ENCODE results near the gene HS3ST3A1.
"Not testable (repeated sequence)": the region's sequence is repeated elsewhere in the genome, so short reads cannot be mapped to it uniquely, and the experiment has no call there.

Gene HS3ST3A1

DNA sequence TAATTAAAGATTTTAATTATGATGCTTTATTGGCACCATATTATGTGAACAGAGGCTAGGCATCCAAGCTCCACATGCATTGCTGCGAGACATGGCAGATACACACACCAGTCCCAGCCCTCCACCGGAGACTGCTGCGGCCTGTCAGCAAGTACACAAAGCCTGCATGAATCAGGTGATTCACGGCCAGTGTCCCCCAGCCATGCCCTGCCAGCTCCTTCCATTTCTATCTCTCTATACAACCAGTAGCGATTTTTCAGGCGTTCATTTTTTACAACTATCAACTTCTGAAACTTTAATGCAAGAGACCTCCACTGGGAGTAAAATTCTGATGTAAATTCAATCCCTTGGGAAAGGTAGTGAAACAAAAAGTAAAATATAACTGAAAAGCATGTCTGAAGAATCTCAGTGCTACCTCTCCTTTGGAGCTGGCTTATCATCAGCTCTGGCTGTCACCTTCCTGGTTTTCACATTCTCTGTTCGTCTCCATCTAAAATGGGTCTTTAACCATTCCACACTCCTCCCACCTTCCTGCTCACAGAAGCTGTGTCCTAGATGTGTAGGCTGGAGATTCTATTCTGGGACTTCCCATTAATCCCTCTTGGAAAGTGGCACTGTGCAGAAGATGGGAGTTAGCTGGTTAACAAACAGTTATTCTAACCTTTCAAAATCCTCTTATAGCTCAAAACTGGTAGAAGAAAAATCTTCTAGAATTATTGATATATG is 32.2 kb downstream of the HS3ST3A1 start:
- no peak for DNase-seq

DNA sequence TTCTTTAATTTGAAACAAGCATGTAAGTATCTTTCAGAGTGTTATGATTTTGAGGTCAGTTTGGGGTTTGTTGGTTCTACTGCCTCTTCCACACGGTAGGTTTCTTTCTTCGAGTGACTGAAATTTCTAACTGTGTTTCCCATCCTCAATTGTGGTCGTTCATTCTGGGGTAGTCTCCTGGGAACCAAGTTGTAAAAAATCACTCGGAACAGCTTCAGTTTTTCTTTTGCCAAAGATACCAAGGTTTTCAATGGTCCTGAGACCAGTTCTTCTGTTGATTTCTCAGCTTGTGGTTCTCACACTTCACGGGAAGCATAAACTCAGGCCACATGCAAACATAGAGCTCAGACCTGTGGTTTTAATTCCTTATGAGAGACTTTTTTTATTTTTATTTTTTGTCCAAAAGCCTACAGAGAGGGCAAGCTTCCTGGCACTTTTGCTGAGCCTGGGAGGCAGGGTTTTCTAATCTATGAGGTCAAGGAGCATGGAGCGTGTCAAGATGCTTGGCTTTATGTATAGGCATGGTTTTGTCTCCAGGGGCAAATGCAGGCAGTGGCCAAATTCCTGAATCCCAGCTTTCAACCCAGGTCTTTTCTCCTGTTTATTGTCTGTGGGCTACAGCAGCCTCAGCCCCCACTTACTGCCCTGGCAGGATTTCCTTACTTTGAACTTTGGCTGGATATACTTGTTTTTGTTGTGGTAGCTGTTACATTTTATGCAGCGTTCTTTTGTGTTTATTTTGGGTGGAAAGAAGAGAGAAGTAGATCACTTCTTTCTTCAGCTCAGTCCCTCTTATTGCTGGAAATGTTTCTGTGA is 32.9 kb downstream of the HS3ST3A1 start:
- DNase-seq: no peak

DNA sequence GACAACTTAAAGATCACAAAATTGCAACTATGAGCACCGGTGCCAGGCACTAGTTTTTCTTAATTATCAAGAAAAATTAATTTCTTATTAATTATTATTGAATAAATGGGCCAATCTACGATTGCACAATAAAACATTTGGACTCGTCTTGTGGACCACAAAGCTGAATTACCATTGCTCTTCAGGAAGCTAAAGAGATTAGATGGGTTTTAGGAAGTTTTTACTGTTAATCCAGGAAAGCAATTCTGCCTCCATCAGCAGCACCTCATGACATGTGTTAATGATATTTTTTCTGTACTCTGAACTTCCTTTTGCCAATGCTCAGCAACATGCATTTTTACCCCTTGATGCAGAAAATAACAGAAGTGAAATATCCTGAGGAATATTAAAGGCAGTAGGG is 37.9 kb downstream of the HS3ST3A1 start:
- no peak for DNase-seq

DNA sequence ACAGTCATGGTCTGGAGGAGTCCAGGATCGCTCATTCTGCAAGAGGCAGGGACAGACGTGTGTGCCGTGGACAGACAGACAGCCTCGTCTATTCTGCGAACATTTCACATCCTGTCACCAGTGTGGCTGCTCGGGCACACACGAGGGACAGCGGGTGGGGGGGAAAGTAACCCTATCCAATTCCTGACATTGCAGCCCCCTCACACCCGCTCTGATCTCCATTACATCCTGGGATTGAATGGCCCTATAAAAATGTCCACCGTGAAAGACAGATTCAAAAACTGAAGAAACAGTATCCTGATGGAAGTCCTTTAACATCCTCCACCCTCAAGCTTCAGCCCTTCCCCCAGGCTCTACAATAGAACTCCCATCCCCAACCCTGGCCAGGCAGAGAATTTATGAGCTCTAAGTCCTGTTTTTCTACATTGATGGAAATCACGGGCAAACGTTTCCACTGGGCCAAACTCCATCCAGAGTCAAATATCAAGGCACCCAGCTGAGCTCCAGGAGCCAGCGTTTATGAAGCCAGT is 39.4 kb downstream of the HS3ST3A1 start:
- DNase-seq: no peak

DNA sequence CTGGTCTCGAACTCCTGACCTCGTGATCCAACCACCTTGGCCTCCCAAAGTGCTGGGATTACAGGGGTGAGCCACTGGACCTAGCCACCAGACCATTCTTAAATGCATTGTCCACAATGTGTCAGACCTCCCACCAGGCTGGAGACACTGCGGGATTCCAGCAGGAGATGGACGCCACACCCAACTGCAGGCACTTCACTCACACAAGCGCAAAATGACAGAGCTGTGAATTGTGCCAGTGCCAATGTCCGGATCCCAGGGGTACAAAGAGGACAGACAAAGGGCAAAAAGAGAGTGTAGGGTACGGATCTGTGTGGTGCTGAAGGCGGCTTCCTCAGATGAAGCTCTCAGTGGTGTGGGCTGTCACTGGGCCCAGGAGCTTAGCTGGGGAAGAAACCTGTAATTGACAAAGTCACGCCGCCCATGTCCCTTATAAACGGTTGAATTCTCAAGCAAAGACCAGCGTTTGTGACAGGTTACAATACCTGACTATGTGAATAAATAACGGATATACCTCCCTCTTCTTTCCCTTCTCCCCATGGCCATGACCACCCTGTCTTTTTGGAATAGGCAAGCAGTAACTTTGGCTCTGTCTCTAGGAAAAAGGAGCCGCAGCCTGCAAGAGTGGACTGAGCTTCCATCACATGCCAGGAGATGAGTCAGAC is 40.0 kb downstream of the HS3ST3A1 start:
- no peak for DNase-seq

DNA sequence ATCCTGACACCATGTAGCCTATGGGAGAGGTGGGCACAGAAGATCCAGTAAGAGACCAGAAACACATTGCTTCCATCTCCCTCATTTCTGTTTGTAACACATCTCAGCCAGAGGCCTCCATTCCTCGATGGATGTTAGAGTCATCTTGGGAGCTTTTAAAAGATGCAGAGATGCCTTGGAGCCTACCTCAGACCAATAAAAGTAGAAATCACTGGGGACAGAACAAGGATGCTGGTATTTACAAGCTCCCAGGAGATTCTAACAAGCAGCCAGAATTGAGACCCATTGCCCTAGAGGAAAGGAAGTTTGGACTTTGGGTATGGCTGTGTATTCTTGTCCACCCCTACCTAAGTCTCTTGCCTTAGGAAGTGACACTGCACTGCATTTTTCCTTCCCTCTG is 40.8 kb downstream of the HS3ST3A1 start:
- DNase-seq: no peak

DNA sequence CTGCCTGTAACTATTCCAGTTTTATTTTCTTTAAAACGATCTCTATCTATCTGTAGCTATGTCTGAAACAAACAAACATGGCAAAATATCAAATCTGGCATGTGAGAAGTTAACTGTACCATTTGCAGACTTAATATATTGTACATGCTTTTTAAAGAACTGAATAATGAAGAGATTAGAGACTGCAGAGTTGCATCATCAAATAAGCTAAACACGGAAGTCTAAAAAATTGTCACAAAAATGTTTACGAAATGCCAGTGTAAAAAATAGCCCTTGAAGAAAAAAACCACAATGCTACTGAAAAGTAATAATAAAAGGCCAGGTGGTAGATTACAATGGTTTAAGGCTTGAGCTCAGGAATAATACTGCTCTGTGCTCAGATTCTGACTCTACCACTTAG is 43.1 kb downstream of the HS3ST3A1 start:
- DNase-seq: no peak

DNA sequence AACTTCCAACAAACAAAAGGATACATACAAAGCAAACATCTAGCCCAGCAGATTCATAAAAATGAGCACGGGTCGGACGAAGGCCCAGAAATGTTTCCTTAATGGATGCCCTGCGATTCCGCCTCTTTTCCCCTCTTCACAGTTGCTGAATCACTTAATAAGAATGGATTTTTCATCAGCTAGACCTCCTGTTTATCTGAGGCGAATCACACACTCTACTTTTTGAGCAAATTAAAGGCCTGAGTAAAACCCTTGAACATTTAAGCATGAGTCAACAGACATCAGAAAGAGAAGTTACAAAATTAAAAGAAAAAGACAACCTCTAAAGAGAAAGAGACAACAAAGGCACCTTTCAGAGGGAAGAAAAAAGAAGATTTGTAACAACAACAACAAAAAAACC is 44.7 kb downstream of the HS3ST3A1 start:
- DNase-seq: no peak

DNA sequence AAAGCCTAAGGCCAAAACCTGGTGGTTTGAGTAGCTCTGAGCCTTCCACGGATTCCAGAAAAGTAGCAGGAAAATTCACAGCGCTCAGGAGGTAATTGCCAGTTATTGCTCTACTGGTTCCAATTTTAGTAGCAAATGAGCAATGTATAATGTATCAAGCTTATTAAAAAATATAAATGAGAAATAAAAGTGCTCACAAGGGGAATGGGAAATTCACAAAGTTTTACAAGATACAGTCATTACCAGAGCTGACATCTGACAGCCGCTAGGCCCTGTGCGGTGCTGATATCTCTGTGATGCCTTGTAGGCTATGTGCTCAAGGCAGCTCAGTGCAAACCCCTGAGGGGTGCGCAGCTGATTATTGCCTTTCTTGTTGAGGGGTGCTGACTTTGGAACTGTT is 47.5 kb downstream of the HS3ST3A1 start:
- DNase-seq: no peak

DNA sequence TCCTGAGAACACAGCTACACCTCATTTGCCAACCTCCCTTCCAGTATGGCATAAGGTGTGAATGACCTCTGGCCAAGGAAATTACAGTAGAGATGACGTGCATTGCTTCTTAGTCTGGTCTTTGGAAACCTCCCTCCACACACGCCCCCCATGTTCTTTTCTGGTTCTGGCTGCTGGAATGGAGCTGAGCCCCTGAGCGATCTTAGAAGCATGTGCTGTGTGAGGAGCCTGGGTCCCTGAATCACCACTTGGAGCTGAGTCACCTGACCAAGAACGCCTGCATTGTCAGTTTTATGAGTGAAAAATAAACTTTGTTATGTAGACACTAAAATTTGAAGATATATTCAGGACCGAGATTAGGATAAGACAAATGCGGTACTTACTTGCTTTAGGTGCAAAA is 51.4 kb downstream of the HS3ST3A1 start:
- DNase-seq: no peak

DNA sequence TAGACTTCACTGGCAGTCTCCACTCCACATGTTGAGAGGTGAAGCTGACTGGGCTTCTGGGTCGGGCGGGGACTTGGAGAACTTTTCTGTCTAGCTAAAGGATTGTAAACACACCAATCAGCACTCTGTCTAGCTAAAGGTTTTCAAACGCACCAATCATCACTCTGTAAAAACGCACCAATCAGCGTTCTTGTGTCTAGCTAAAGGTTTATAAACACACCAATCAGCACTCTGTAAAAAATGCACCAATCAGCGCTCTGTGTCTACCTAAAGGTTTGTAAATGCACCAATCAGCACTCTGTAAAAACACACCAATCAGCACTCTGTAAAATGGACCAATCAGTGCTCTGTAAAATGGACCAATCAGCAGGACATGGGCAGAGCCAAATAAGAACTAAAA is 53.2 kb downstream of the HS3ST3A1 start:
- DNase-seq: not testable (repeated sequence)

DNA sequence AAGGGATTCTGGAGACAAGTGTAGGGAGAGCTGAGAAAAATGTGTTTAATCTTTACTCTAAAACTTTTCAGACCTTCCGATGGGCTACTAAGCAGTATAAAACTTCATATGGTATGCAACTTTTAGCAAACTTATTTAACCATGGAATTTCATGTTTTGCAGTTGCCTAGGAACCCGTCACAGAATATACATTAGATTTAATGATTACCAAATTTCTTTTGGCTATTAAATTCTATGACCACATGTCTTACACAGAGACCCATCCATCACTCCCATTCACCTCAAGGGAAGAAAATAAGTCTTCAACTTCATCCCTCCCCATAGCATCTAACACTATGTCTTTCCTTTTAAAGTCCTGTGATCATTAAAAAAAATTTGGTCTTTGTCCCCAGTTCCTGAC is 54.9 kb downstream of the HS3ST3A1 start:
- no peak for DNase-seq

DNA sequence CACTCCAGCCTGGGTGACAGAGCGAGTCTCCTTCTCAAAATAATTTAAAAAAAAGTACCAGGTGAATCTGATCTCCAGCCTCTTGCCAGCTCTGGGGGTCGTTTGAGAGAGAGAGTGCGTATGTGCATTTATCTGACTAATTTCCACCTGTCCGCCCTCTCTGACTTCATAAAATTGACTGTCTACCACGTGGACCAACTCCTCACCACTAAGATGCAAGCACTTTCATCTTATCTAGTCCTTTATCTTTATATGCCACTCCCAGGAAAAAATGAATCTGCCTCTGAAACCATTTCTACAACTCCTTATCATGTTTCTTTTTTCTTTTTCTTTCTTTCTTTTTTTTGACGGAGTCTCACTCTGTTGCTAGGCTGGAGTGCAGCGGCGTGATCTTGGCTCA is 55.8 kb downstream of the HS3ST3A1 start:
- no peak for DNase-seq

DNA sequence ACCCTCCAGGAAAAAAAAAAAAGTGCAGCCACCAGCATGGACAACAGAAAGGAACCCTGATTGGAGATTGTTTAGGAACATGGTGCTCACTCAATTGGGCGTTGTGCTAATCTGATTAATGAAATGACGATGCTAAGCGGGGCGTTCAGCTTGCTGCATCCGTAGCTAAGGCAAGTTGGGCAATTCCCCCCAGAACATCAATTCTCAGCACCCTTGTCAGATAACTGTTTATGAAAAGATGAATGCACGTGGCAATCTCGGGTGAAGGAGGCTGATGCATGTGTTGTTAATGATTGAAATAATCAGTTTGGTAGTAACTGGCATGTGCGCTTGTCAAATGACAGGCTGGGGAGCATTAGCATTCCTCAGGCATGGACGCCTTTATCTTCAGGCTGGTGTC is 57.0 kb downstream of the HS3ST3A1 start:
- no peak for DNase-seq

DNA sequence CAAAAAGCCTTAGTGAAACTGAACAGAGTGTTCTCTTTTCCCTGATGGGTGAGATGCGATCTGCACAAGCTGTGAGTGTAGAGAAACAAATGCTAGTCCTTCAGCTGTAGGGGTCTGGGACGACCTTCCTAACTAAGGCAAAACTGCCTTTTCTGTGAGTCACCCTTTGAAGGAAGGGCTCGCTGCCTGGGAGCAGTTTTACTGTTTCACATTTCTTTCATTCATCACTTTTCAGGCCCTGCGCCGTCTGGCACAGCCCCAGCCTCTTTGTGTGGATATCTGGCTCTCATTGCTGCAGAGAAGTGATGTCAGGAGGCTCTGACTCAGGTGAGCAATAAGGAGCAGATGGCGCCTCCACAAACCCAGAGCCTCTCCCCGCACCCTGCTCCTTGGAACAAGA is 57.4 kb downstream of the HS3ST3A1 start:
- no peak for DNase-seq

DNA sequence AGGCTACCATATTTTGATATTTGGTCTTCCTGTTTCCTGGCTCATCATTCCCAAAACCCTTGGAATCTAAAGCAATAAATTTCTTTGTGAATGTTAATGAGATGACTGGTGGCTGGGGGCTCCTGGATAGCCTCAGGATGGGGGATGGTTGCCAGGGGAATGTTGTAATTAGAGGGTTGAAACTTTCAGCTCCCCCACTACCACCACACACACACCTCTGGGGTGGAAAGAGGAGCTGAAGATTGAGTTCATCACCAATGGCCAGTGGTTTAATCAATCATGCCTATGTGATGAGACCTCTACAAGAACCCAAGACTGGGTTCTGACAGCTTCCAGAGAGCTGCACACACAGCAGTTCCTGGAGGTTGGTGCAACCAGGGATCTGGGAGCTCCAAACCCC is 59.1 kb downstream of the HS3ST3A1 start:
- no peak for DNase-seq

DNA sequence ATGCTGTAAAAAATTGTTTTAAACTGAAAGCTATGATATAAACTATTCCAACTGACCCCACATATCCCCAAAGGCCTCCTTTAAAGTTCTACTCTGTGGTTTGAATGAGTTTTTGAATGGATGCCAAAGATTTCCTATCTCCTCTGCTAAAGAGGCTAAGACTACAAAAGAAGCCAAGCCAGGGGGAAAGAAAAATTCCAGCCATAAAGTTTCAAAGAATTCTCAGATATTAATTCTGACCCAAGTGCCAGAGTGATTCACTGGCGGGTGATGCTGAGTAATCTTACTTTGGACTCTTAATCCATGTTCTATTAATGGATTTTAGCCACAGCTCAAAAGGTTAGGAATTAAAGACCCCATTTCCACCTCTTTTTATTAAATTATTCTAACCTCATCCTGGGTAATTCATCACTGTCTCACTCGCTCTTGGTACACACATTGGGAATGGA is 60.7 kb downstream of the HS3ST3A1 start:
- DNase-seq: no peak

DNA sequence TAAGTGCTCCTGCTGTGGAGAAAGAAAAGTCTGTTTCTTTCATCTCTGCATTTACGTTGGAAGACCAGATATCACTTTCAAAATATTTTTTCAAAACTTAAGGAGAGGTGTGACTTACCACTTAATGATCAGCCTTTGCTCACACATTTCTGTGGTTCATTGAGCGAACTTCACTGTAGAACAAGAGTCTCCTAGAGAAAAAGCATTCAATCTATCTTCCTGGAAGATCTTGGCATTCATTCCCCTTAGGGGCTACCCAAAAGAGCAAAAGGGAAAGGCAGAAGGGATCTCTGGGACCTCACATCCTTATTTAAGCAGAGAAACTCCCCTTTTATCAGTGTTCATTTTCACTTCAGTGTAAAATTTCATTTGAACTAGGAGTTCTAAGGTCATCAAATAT is 61.2 kb downstream of the HS3ST3A1 start:
- DNase-seq: no peak

DNA sequence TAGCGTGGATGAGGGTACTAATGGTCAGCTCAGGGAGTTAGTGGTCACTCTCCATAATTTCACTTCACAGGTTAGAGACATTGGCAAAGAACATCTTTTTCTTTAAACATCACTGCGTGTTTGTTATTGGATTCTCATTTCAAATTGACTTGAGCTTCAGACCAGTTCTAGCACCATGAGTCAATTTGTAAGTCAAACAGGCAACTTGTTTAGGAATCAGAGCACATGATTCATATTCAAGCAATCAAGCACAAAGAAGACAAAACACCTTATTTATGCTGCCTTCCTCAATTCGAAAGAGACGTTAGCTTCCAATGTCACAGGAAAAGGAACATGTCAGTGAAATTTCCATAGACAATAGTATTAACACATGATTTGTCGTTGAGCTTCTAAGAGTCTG is 62.3 kb downstream of the HS3ST3A1 start:
- DNase-seq: no peak

DNA sequence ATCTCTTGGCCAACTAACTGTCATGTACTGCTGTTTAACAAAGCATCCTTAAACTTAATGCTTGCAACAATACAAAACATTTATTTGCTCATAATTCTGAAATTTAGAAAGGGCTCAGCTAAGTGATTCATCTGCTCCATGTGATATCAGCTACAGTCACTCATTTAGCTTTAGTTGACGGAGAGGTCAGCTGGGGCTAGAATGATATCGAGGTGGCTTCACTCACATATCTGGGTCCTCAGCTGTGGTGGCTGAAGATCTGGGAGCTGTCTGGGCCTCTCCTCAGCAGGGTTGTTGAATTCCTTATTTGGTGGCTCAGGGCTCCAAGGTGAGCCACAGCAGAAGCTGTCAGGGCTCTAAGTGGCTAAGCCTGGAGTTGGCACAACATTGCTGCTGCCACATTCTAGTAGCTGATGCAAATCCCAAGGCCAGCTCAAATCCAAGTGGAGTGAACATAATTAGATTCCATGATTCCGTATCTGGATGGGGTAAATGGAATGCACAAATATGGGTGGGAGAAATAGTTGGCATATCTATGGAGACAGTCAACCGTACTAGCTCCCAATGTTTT is 62.8 kb downstream of the HS3ST3A1 start:
- no peak for DNase-seq

DNA sequence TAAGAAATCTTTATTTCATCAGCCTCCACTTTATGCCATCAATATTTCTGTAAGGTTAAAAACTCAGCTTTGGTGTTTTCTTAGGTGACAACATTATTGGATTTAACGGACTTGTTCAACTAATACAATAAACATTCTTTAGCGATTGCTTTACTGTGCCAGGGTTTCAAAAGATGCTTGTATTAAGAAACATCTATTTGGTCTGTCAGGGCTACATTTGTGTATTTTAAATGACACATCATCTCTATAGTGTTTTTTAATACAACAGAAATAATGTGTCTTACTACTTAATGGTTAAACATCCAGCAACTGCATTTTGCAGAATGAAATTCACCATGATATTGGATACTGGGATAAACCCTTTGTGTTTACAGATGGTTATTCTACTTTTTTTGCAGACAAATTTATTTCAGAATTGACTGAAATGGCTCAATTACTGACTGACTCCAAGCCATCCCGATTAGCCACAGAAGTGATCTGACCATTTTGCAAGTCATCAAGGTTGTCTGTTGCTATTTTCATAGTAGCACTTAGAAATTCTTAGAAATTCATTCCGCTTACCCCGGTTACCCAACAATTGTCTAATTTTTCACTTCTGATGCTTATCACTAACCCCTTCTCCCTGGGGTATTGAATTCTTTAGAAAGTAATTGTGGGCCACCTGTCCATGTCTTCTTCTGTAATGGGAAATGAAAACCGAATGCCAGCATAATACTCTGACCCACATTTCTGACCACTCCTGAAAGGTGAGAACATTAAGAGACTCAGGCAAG is 63.7 kb downstream of the HS3ST3A1 start:
- no peak for DNase-seq

DNA sequence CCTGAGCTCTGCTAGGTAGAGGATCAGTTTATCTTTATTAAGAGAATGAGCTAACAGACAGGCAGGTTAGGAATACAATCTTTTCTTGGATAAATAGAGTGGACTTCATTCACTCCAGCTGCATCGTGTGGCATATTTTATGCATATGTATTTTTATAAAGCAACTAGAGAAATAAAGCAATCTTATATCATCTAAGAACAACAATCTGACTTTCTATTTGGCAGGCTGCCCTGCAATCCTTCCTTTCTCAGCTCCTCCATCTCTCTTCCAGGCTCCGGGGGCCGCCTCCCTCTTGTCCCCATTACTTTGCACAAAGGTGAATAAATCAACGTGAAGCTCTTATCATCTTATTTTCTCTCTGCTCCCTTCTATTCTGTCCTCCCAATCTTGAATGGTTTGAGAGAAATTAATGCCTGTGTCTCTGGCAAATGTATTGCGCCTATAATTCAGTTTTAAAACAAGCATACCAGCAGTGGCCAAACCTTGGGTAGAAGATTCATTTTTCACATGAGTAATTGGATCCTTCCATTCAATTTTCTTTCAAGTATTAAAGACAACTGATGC is 64.5 kb downstream of the HS3ST3A1 start:
- no peak for DNase-seq

Measured in NCI-H446 treated with DMSO at 0.1 percent for 48 hours (cell line).